Epithelial cell of proximal tubule (primary cell): Measurements from ENCODE around the gene DENND5B. TPM values are rescaled to one million over a fixed set of nuclear protein-coding genes. Genes with fewer than 3 reads are reported as not detected.
A peak's percentile ranks its signal among the peaks of the same experiment; 100 is the strongest.

Experiments
- DNase-seq: peaks from one replicate; pipeline ENCODE4 v3.0.0-alpha.2; 2011; ENCODE audit warnings: low read depth
- H3K4me3 ChIP-seq: 2 replicates; pipeline ENCODE4 v1.5.1; 2011; ENCODE audit warnings: low read depth, mild to moderate bottlenecking, low read length
- CTCF ChIP-seq: conservative IDR thresholded peaks from 2 replicates; pipeline ENCODE4 v1.5.1; 2012; ENCODE audit warnings: low read depth, mild to moderate bottlenecking, low read length
- total RNA-seq: library from RNA; depleted of rRNA; stranded (reverse); fragments of >200 nt; gene quantifications from 2 replicates; pipeline ENCODE4 v1.2.3, GENCODE V29; 2015

DENND5B gene
- total RNA-seq, 1 donor from 2014 or later = 8.6 TPM

GRCh38 chr12:31521964-31522363 is 69.0 kb downstream of the DENND5B start:
- DNase-seq = no peak
- no peak for TF ChIP-seq CTCF
- no peak overlapping the region for H3K4me3 ChIP-seq

GRCh38 chr12:31519511-31519910 is 71.4 kb downstream of the DENND5B start:
- TF ChIP-seq CTCF = no peak
- no peak overlapping the region for H3K4me3 ChIP-seq

GRCh38 chr12:31518680-31519227 is 72.2 kb downstream of the DENND5B start:
- no peak for TF ChIP-seq CTCF
- no peak overlapping the region for H3K4me3 ChIP-seq
- peak; percentile 87 for DNase-seq

More at GRCh38 chr12:31519511-31519910, 71.4 kb downstream of the DENND5B start:
- no peak for DNase-seq

GRCh38 chr12:31517994-31518393 is 72.9 kb downstream of the DENND5B start:
- no peak for TF ChIP-seq CTCF
- no peak overlapping the region for H3K4me3 ChIP-seq
- no peak for DNase-seq

GRCh38 chr12:31516702-31517101 is 74.2 kb downstream of the DENND5B start:
- TF ChIP-seq CTCF = no peak
- DNase-seq = no peak
- no peak overlapping the region for H3K4me3 ChIP-seq

GRCh38 chr12:31514912-31515311 is 76.0 kb downstream of the DENND5B start:
- no peak for TF ChIP-seq CTCF
- no peak for DNase-seq
- no peak overlapping the region for H3K4me3 ChIP-seq

GRCh38 chr12:31510034-31510433 is 80.9 kb downstream of the DENND5B start:
- no peak for TF ChIP-seq CTCF
- no peak overlapping the region for H3K4me3 ChIP-seq
- no peak for DNase-seq
